HG02840 (cell line): Measurements from ENCODE around the gene RAVER1.
"Not testable (repeated sequence)": the region's sequence is repeated elsewhere in the genome, so short reads cannot be mapped to it uniquely, and the experiment has no call there.

ENCODE experiments used
- ATAC-seq: cut with Tn5 transposase; IDR thresholded peaks from one replicate; pipeline ENCODE4 v1.9.1; 2021; ENCODE audit warnings: mild to moderate bottlenecking, moderate library complexity, moderate number of reproducible peaks; ENCODE audit not compliant: unreplicated experiment, low FRiP score

Gene RAVER1, protein sequence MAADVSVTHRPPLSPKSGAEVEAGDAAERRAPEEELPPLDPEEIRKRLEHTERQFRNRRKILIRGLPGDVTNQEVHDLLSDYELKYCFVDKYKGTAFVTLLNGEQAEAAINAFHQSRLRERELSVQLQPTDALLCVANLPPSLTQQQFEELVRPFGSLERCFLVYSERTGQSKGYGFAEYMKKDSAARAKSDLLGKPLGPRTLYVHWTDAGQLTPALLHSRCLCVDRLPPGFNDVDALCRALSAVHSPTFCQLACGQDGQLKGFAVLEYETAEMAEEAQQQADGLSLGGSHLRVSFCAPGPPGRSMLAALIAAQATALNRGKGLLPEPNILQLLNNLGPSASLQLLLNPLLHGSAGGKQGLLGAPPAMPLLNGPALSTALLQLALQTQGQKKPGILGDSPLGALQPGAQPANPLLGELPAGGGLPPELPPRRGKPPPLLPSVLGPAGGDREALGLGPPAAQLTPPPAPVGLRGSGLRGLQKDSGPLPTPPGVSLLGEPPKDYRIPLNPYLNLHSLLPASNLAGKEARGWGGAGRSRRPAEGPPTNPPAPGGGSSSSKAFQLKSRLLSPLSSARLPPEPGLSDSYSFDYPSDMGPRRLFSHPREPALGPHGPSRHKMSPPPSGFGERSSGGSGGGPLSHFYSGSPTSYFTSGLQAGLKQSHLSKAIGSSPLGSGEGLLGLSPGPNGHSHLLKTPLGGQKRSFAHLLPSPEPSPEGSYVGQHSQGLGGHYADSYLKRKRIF

DNA sequence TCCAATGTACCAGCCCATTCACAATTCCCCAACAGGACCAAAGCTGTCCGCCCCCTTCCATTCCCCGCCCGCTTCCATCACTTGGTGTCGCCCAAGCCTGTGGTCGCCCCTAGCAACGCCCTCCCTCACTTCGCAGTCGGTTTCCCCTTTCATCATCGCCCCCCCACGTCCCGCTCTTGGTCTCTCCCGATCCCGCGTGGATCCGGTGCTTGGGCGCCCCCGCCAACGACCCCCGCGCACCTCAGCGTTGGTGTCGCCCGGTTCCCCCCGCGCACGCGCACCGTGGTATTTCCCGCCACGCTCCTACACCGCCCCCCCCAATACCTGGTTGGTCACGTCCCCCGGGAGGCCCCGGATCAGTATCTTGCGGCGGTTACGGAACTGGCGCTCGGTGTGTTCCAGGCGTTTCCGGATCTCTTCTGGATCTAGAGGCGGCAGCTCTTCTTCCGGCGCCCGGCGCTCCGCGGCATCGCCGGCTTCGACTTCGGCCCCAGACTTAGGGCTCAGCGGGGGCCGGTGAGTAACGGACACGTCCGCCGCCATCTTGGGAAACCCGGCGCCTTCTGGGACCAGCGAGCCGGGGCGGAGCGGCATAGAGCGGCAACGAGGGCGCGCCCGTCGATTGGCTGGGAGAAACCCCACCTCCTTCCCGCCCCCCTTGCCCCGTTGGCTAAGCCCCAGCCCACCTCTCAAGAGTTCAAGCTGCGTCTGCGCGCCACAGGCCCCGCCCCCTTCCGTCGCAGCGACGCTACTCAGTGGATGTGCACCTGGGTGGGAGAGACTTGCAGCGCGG, at the start of gene RAVER1:
Gene RAVER1, minus strand, starts transcription at position 565 of the 793 bp plus-strand sequence. Its CDS starts 22 bp downstream, at position 543.
- peak; percentile 82 for ATAC-seq

DNA sequence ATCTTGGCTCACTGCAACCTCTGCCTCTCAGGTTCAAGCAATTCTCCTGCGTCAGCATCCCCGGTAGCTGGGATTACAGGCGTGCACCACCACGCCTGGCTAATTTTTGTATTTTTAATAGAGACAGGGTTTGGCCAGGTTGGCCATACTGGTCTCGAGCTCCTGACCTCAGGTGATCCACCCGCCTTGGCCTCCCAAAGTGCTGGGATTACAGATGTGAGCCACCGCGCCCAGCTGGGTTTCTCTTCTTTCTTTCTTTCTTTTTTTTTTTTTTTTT, 49.8 kb upstream of the RAVER1 start:
- not testable (repeated sequence) for ATAC-seq

DNA sequence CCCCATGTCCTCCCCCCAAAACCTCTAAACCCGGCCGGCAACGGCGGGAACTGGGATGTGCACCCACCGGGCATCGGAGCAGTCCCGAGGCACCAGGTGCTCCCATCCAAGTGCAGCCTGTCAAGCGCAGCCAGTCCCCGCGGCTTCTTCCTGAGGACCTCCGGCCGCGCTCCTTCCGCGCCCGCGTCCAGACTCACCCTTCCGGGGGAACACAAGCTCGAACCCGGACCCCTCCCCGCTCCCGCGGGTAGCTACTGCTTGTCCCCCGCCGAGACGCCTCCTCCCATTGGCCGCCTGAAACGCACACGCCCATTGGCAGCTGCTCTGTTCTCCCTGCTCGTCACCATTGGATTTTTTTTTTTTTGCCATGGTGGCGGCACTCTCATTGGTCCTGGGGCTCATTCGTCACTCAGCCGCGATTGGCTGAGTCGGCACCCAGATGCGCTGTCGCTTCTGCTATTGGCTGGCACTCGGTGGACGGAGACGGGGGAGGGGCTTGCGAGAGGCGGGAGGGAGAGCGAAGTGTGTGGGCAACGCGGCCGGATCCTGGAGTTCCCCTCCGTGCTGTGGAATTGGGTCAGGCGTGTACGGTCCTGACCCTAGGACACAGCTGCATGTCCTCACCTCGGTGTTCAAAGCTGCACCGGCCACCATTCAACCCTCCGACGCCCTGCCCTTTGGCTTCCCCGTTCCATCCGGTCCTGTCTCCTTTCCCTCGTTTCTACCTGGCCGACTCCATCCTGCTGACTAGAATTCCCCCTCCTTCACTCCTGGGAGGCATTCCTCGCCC, 47.2 kb upstream of the RAVER1 start, which contains the start of gene TYK2:
Gene TYK2, minus strand, starts transcription at position 260 of the 790 bp plus-strand sequence. CDS start 2,166 bp downstream, outside the sequence.
- peak; percentile 92 for ATAC-seq

DNA sequence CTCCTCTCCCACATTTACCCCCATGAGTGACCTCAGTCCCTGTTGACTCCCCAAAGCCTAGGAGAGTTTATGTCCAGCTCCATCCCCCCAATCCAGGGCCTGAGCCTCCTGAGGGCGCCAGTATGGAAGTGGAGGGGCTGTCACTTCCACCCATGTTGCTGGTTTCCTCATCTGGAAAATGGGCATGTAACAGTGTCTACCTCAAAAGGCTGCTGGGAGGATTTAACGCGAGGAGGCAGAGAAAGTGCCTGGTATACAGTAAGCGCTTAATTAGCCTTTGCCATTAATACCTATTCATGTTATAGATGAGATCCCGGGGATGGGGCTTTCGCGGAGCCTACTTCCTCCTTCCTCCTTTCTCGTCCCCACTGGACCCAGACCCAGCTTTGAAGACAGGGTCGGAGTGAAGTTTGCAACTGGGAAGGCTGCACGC, 46.6 kb upstream of the RAVER1 start:
- ATAC-seq = no peak

DNA sequence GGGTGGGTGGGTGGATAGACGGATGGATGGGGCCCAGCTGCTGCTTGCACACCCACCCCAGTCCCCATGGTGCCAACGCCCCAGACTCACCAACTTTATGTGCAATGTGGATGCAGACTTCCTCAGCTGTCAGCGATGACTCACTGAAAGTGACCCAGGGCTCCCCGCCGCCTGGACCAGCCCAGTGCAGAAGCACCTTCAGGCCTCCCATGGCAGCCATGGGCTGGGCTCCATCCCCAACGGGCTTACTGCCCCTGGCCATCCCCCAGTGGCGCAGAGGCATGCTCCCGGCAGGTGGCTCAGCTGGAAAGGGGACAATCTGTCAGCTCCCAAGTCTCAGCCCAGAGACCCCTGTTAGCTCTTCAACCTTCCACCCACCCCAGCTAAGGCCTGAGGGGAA, 44.8 kb upstream of the RAVER1 start:
- ATAC-seq = no peak

DNA sequence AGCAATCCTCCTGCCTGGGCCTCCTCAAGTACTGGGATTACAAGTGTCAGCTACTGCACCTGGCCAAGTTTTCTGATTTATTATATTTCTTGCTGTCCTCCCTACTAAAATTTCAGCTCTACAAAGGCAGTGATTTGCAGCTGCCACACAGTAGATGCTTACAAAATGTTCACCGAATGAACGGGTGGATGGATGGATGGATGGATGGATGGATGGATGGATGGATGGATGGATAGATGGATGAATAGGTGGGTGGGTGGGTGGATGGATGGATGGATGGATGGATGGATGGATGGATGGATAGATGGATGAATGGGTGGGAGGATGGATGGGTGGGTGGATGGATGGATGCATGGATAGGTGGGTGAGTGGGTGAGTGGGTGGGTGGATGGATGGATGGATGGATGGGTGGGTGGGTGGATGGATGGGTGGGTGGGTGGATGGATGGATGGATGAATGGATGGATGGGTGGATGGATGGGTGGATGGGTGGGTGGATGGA, 43.9 kb upstream of the RAVER1 start:
- not testable (repeated sequence) for ATAC-seq

DNA sequence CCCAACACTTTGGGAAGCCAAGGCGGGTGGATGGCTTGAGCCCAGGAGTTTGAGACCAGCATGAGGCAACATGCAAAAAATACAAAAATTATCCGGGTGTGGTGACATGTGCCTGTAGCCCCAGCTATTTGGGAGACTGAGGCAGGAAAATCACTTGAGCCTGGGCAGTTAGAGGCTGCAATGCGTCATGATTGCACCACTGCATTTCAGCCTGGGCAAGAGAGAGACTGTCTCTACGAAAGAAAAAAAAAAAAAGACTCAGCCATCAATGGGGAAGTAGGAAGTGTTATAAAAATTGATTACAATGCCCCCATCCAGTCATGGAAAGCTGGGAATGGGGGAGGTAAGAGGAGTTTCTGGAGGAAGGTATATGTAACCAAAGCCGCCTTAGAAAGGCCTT, 41.6 kb upstream of the RAVER1 start:
- ATAC-seq = no peak

DNA sequence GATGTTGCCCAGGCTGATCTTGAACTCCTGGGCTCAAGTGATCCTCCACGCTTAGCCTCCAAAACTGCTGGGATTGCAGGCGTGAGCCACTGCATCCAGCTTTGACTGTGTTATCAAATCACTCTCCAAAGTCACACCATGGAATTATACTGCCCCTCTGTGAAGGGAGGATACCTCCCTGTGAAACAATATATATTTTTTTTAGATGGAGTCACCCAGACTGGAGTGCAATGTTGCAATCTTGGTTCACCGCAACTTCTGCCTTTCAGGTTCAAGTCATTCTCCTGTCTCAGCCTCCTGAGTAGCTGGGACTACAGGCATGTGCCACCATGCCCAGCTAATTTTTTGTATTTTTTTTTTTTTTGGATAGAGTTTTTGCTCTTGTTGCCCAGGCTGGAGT, 39.4 kb upstream of the RAVER1 start:
- ATAC-seq = no peak

DNA sequence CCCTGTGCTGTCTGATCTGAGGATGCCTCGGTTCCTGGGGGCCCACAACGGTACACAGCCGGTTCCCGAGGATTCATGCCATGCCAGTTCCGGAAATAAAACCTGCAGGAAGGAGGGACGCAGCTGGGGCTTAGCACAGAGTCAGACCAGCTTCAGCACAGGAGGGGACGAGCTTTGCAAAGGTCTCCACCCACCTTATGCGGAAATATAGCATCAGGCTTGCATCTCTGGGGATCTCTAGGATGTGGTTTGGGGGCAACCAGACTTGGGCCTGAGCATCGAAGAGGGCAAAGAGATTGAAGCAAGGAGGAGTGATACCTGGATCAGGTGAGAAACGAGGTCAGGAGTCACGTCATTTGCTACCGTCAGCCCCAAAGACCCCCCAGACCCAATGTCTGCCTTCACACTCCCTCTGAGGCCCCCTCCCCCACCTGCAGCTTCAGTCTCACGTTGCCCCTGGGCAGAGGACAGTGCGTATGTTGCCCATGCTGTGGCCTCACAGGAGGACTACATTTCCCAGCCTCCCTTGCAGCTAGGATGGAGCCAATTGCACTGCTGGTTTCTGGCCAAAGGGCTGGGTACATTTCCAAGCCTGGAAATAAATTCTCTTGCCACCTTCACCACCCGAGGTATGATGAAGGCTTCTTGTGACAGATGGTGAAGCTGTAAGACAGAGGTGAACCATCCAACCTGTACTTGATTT, 34.9 kb upstream of the RAVER1 start:
- no peak for ATAC-seq

DNA sequence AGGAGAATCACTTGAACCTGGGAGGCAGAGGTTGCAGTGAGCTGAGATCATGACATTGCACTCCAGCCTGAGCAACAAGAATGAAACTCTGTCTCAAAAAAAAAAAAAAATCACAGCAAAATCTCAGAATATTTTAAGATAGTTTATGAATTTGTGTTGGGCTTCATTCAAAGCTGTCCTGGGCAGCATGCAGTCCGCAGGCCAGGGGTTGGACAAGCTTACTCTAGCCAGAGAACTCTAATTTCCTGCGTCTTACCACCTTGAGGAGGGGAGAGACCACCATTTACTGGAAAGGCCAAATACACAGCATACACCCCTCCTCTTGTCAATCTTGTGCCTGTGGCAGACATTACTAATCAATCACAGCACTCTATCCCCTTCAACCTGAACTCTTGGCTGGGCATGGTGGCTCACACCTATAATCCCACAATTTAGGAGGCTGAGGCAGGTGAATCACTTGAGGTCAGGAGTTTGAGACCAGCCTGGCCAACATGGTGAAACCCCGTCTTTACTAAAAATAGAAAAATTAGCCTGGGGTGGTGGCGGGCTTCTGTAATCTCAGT, 33.7 kb upstream of the RAVER1 start:
- not testable (repeated sequence) for ATAC-seq

DNA sequence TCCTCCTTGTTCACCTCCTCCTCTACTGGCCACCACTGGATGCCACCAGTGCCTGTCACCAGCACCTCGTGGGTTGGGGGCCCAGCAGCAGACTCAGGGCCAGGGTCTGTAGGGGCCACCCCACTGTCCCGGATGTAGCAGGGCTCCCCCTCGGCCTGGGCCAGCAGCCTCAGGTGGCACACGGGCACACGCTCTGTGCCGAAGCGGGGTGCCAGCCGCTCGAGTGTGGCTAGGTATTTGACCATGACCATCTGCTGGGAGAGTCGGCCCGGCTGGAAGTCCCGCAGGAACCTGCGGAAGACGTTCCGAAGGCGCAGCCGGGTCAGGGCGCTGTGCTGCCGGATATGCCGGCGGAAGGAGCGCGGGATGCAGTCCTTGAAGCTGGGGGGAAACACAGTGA, 32.2 kb upstream of the RAVER1 start:
- no peak for ATAC-seq

DNA sequence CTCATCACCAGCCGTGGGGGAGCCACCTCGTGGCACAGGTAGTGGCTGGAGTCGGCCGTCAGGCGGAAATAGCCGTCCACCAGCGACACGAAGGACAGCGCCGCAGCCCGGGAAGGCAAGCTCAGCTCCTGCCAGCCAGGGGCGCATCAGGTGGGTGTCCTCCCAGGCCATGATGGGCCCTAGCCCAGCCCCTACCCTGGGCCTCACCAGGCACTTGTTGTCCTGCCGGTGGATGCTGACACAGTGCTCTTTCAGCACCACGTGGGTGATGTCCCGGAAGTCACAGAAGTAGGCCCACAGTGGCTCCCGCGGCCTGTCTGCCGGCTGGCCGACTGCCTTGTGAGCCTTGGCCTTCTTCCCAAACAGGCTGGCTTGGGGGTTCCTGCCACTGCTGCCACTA, 31.3 kb upstream of the RAVER1 start:
- no peak for ATAC-seq

DNA sequence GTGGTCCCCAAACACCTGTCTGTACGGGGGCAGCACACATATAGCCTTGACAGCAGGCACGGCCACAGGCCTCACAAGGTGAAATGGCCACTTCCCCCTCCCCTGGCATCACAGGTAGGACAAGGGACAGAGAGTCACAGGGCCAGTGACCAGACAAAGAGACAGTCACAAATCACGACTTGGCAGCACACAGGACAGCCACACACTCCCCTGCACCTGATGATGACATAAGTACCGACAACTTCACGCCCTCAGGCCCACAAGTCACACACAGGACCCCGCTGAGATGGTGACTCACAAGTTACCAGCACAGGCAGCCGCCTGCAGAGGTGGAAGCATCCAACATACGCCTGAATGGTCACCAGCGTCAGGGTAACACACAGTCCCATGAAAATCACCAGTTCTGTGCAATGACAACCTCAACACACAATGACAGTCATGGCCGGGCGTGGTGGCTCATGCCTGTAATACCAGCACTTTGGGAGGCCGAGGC, 30.5 kb upstream of the RAVER1 start:
- ATAC-seq = no peak

DNA sequence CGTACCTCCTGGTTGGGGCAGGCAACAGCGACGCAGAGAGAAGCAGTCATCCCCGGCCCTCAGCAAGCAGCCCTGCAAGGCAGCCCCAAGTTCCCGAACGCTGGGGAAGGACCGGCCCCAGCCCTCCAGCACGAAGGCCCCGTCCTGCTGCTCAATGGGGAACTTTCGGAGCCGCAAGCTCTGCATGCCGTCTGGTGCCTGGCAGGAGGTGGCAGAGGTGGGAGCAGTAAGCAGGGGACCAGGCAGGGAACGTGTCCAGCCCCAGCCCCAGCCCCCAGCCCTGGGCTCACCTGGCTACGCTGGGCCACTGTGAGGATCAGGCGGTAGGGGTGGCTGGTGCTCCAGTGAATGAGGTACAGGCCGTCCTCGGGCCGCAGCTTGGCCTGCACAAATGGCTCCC, 28.9 kb upstream of the RAVER1 start:
- ATAC-seq = no peak

DNA sequence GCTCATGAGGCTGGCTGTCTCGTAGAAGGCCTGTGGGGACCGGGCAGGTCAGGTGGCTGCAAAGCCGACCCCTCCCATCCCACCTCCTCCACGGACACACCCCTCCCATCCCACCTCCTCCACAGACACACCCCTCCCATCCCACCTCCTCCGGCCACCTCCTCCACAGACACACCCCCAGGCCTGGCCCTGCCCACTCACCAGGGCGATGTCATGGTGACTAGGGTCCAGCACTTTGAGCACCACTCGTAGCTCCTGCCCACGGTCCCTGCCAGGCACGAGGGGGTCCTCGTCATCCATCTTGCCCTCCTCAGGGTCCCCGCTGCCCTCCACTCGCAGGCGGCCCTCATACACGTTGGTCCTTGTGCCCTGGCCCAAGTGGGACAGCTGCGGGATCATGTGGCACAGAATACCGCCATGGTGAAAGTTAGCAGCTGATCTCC, 28.3 kb upstream of the RAVER1 start:
- no peak for ATAC-seq

DNA sequence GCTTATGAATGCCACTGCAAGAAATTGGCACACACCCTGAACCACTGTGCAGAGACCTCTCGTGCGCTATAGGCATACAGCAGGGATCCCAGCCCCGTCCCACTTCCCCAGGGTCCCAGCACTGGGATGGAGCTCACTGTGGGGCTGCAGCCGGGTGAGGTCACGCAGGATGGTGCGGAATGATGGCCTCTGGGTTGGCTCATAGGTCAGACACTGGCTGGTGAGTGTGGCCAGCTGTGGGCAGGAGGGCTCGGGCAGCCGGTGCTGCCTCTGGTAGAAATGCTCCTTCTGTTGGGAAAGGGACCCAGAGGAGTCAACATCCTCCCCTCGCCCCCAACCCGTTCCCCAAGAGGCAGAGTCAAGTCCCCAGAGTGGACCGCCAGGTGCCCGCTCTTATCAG, 23.1 kb upstream of the RAVER1 start:
- no peak for ATAC-seq

DNA sequence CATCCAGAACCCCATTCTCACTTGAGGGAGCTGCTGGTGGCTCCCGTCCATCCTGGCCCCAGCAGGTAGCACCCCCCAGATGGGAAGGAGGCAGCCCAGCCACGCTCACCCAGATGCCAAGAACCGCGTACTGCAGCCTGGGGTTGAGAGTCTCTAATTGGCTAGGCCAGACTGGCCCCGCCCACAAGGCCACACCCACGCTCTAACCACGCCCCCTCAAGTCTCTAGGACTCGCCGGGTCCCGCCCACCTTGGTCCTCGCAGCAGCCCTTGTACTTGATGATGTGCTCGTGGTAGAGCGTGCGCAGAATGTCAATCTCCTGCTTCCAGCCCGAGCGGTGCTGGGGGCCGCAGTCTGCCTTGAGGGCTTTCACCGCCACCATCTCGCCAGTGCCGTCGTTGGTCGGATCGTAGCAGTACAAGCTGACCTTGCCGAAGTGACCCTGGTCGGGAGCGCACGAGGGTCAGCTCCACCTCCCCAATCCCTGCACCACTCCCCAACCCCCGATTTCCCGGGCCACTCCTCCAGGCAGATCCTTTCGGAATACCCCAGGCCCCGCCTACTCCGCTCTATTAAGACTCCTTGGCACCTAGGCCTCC, 20.6 kb upstream of the RAVER1 start:
- no peak for ATAC-seq
